Nephron (organoid): ENCODE data around the gene SMIM24.

Source experiments
- H3K27ac Mint-ChIP-seq, 3 experiments: 2 replicates each; pipeline ENCODE4 v1.8.0; 2020; ENCODE audit warnings: mixed read lengths in 3 of 3, mild to moderate bottlenecking in 2 of 3, moderate library complexity in 1 of 3
- H3K27me3 Mint-ChIP-seq: 2 replicates; pipeline ENCODE4 v1.8.0; 2021; ENCODE audit warnings: low read depth, mild to moderate bottlenecking, moderate library complexity, mixed read lengths
- H3K36me3 Mint-ChIP-seq: 2 replicates; pipeline ENCODE4 v1.8.0; 2020; ENCODE audit warnings: low read depth, mixed read lengths
- H3K4me1 Mint-ChIP-seq: 2 replicates; pipeline ENCODE4 v1.8.0; 2020; ENCODE audit warnings: mixed read lengths
- H3K4me3 Mint-ChIP-seq, 3 experiments: 2 replicates each; pipeline ENCODE4 v1.8.0; 2020; ENCODE audit warnings: mild to moderate bottlenecking in 3 of 3, mixed read lengths in 3 of 3, moderate library complexity in 2 of 3
- H3K9me3 Mint-ChIP-seq: 2 replicates; pipeline ENCODE4 v1.8.0; 2020; ENCODE audit warnings: mixed read lengths
- CTCF ChIP-seq, 3 experiments: fragments of 200-600 bp; sonication (generic); IDR thresholded peaks; one replicate each; pipeline ENCODE4 v1.5.0; 2021; ENCODE audit warnings: antibody characterized with exemption in 3 of 3; ENCODE audit not compliant: unreplicated experiment in 3 of 3

Gene SMIM24

GRCh38 chr19:3506384-3507340 is 26.3 kb upstream of the SMIM24 start:
- Mint-ChIP-seq H3K9me3 (no peaks in the 10 kb centered on the region), H3K4me1 (peaks cover 26% of the 10 kb centered on the region), H3K4me3 (peak overlapping the region; percentile 93 to 96 (median 93)), H3K27me3 (no peaks in the 10 kb centered on the region), H3K36me3 (peaks cover 17% of the 10 kb centered on the region), H3K27ac (peak overlapping the region; percentile 50 to 87 (median 86))
- no peak for TF ChIP-seq CTCF (IDR thresholded peaks at IDR 0.05; ENCODE audit: unreplicated experiment in 3 of 3)

- Mint-ChIP-seq H3K4me1 (peaks cover 29% of the 10 kb centered on the region), H3K4me3 (peak within 1 kb of the TSS; percentile 93 to 96 (median 94)), H3K36me3 (peaks cover 14% of the 10 kb centered on the region), H3K9me3 (no peaks in the 10 kb centered on the region), H3K27ac (peak within 1 kb of the TSS; percentile 85 to 92 (median 90)), H3K27me3 (no peaks in the 10 kb centered on the region)
- no peak for TF ChIP-seq CTCF (IDR thresholded peaks at IDR 0.05; ENCODE audit: unreplicated experiment in 3 of 3)
Measured at GRCh38 chr19:3505598-3506383, 25.5 kb upstream of the SMIM24 start, which contains the start of gene FZR1. Gene FZR1 (plus strand): TSS chr19:3506311. CDS start chr19:3522990, 16,679 bp downstream.

GRCh38 chr19:3504735-3505134 is 24.4 kb upstream of the SMIM24 start:
- Mint-ChIP-seq H3K4me3 (peak overlapping the region; percentile 58 to 94 (median 89)), H3K36me3 (peaks cover 9% of the 10 kb centered on the region), H3K9me3 (no peaks in the 10 kb centered on the region), H3K27ac (peak overlapping the region; percentile 24 to 60 (median 46)), H3K4me1 (peaks cover 32% of the 10 kb centered on the region), H3K27me3 (no peaks in the 10 kb centered on the region)
- TF ChIP-seq CTCF (IDR thresholded peaks at IDR 0.05; ENCODE audit: unreplicated experiment in 3 of 3): no peak

- Mint-ChIP-seq H3K36me3 (peaks cover 4% of the 10 kb centered on the region), H3K27me3 (no peaks in the 10 kb centered on the region), H3K27ac (peak overlapping the region in 1 of 3 experiments; percentile 38), H3K4me3 (peak overlapping the region in 2 of 3 experiments; percentile 30 to 72), H3K4me1 (peaks cover 29% of the 10 kb centered on the region), H3K9me3 (no peaks in the 10 kb centered on the region)
- no peak for TF ChIP-seq CTCF (IDR thresholded peaks at IDR 0.05; ENCODE audit: unreplicated experiment in 3 of 3)
Measured at GRCh38 chr19:3503036-3503572, 22.8 kb upstream of the SMIM24 start.

GRCh38 chr19:3501780-3502179 is 21.5 kb upstream of the SMIM24 start:
- Mint-ChIP-seq H3K4me1 (peaks cover 23% of the 10 kb centered on the region), H3K27ac (no peak overlapping the region), H3K9me3 (no peaks in the 10 kb centered on the region), H3K4me3 (no peak overlapping the region), H3K27me3 (peaks cover 3% of the 10 kb centered on the region), H3K36me3 (peaks cover 14% of the 10 kb centered on the region)
- TF ChIP-seq CTCF (IDR thresholded peaks at IDR 0.05; ENCODE audit: unreplicated experiment in 3 of 3): no peak
